ENCODE measurements around the gene EPHA8. TPM values are rescaled to one million over a fixed set of nuclear protein-coding genes. Genes with fewer than 3 reads are reported as not detected.

The EPHA8 gene
- total and polyA plus RNA-seq, 2 of the 4 experiments (the other 2 are of a cell fraction), result not detected

DNA sequence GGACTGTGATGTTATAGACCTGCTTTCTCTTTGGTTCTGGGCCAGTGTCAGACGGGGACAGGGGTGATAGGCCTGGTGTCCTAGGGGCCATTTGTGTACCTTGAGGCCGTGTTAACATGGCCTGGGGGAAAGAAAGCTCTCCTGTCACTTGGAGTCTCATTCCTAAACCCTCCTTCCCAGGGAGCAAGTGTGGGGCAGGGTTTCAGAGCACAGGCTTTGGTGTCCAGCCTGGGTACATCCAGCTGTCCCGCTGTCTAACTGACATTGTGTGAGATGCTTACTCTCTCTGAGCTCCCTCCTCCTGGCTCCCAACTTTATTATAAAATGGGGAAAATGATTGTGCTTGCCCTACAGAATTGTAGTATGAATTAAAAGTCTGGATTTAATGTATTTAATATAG is 32.6 kb upstream of the EPHA8 start:
- ChIA-PET CTCF (no interaction called here), POLR2A (ENCODE audit: unreplicated experiment) (no interaction called here)
- H3K36me3 ChIP-seq (ENCODE audit: control insufficient read depth, insufficient read depth, low read length), result peaks cover 19% of the 10 kb centered on the region
- H3K79me1 ChIP-seq (ENCODE audit: low read depth in 1 of 2, low read length in 2 of 2), result no peaks in the 10 kb centered on the region
- no CpG with 5 or more reads among the region's 3 CpGs for WGBS, 2 experiments (ENCODE audit: extremely low coverage in 2 of 2, insufficient read length in 1 of 2)
- H3K4me2 ChIP-seq (ENCODE audit: low read depth, low read length), result no peak overlapping the region
- BruUV-seq (replicated peaks), result no TSS peak
- TF ChIP-seq RCOR1 (IDR thresholded peaks at IDR 0.05; ENCODE audit: insufficient replicate concordance, low read length), result no peak
- TF ChIP-seq POLR2A (IDR thresholded peaks at IDR 0.05; ENCODE audit: low read depth, low read length), result no peak
- TF ChIP-seq BHLHE40 (IDR thresholded peaks at IDR 0.05; ENCODE audit: low read depth, low read length), result no peak
- TF ChIP-seq CTCF (conservative IDR thresholded peaks at IDR 0.05; ENCODE audit: low read depth, low read length), result no peak
- no peak for TF ChIP-seq RFX5 (IDR thresholded peaks at IDR 0.05; ENCODE audit: low read depth, low read length)
- TF ChIP-seq NFE2L2 (IDR thresholded peaks at IDR 0.05; ENCODE audit: low read depth, low read length), result no peak
- no peak for TF ChIP-seq SMC3 (IDR thresholded peaks at IDR 0.05; ENCODE audit: low read depth, low read length)
- H3K9me3 ChIP-seq (ENCODE audit: control insufficient read depth, insufficient read depth, low read length), result no peaks in the 10 kb centered on the region
- H2BK20ac ChIP-seq (ENCODE audit: low read depth, low read length), result no peak overlapping the region
- no peak overlapping the region for H3K23ac ChIP-seq (ENCODE audit: low read depth, low read length)
- H3K27ac ChIP-seq (ENCODE audit: insufficient read depth, low read length), result no peak overlapping the region
- H3K27me3 ChIP-seq (ENCODE audit: control insufficient read depth, insufficient read depth, low read length), result no peaks in the 10 kb centered on the region
- no peaks in the 10 kb centered on the region for H3K4me1 ChIP-seq (ENCODE audit: control insufficient read depth, insufficient read depth, low read length)
- no peaks in the 10 kb centered on the region for H4K20me1 ChIP-seq (ENCODE audit: insufficient read depth, low read length)
- dilution Hi-C loops (cut with HindIII; ENCODE audit: low sequenced_read_pairs, unreplicated experiment) (no loop called here), intact Hi-C loops (cut with micrococcal nuclease) (no loop called here), in situ Hi-C loops (cut with MboI; ENCODE audit: low sequenced_read_pairs) (no loop called here)
- no peak overlapping the region for H4K8ac ChIP-seq (ENCODE audit: low read depth in 2 of 2, low read length in 2 of 2)
- no peak overlapping the region for H3K14ac ChIP-seq (replicated peaks; ENCODE audit: low read depth, low read length)
- 0 out of 2 replicates have a peak, but pooled peaks cover 5% of the 10 kb centered on the region for H3K9me1 ChIP-seq (ENCODE audit: insufficient read depth, low read length)
- no peak overlapping the region for H3K4ac ChIP-seq (ENCODE audit: low read depth, low read length)
- H2BK120ac ChIP-seq (ENCODE audit: low read depth, low read length), result no peak overlapping the region
- H3K56ac ChIP-seq (ENCODE audit: extremely low read depth, insufficient read depth, low read length), result no peak overlapping the region
- no peak overlapping the region for H3K18ac ChIP-seq (ENCODE audit: low read depth, low read length)
- H2AFZ ChIP-seq (replicated peaks; ENCODE audit: low read length, poor library complexity), result no peak overlapping the region
- H2BK5ac ChIP-seq (ENCODE audit: low read depth, low read length, poor library complexity, severe bottlenecking), result no peak overlapping the region
- no peak for ATAC-seq (ENCODE audit: low read depth)
- no peak overlapping the region for H2BK15ac ChIP-seq (ENCODE audit: low read depth, low read length)
- no peak overlapping the region for H2AK9ac ChIP-seq (replicated peaks; ENCODE audit: low read depth, low read length, poor library complexity)
- DNase-seq, result no peak
- no peak overlapping the region for H4K5ac ChIP-seq (ENCODE audit: low read depth, low read length)
- H4K91ac ChIP-seq (ENCODE audit: insufficient read depth, low read depth, low read length), result no peak overlapping the region
- H3K9ac ChIP-seq (ENCODE audit: low read depth, low read length), result no peak overlapping the region
- no peak overlapping the region for H3K4me3 ChIP-seq (ENCODE audit: insufficient read depth, low read depth, low read length)
- no peak overlapping the region for H2AK5ac ChIP-seq (ENCODE audit: low read depth, low read length)
